ENCODE data around the gene PRRC2C. TPM values are rescaled to one million over a fixed set of nuclear protein-coding genes. Genes with fewer than 3 reads are reported as not detected.

Gene PRRC2C
- total RNA-seq, 1 experiment from 2014 or later = 199 TPM

GRCh38 chr1:171460018-171460620 lies 25.2 kb upstream of the PRRC2C start:
- Histone ChIP-seq H3K36me3 (ENCODE audit: low read depth, low read length) (no peaks in the 10 kb centered on the region), H3K9ac (ENCODE audit: low read length) (no peak overlapping the region), H3K27ac (ENCODE audit: low read length) (no peak overlapping the region), H3K4me2 (ENCODE audit: low read length) (no peak overlapping the region), H4K20me1 (ENCODE audit: low read length) (no peaks in the 10 kb centered on the region), H3K9me3 (ENCODE audit: low read length) (no peaks in the 10 kb centered on the region), H3K4me3 (ENCODE audit: low read length) (no peak overlapping the region), H3F3A (ENCODE audit: low read length, unreplicated experiment) (no peaks in the 10 kb centered on the region), H3K79me2 (ENCODE audit: low read length) (no peaks in the 10 kb centered on the region), H3K27me3 (ENCODE audit: low read length) (no peaks in the 10 kb centered on the region), H3K9me2 (replicated peaks; ENCODE audit: low read length) (no peaks in the 10 kb centered on the region), H2AFZ (ENCODE audit: low read length) (no peak overlapping the region), H3K4me1 (ENCODE audit: insufficient read depth, low read length) (peaks cover 14% of the 10 kb centered on the region)
- ChIA-PET CTCF (interaction anchor here (0.7 kb wide), 1 partner anchor 25 kb away, joined by 6 read pairs; the partner anchor contains the start of gene PRRC2C), POLR2A (ENCODE audit: unreplicated experiment) (no interaction called here)
- TF ChIP-seq, protein P1, sequence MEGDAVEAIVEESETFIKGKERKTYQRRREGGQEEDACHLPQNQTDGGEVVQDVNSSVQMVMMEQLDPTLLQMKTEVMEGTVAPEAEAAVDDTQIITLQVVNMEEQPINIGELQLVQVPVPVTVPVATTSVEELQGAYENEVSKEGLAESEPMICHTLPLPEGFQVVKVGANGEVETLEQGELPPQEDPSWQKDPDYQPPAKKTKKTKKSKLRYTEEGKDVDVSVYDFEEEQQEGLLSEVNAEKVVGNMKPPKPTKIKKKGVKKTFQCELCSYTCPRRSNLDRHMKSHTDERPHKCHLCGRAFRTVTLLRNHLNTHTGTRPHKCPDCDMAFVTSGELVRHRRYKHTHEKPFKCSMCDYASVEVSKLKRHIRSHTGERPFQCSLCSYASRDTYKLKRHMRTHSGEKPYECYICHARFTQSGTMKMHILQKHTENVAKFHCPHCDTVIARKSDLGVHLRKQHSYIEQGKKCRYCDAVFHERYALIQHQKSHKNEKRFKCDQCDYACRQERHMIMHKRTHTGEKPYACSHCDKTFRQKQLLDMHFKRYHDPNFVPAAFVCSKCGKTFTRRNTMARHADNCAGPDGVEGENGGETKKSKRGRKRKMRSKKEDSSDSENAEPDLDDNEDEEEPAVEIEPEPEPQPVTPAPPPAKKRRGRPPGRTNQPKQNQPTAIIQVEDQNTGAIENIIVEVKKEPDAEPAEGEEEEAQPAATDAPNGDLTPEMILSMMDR (conservative IDR thresholded peaks at IDR 0.05; ENCODE audit: low read depth, low read length) = no peak
- TF ChIP-seq EZH2phosphoT487 (IDR thresholded peaks at IDR 0.05; ENCODE audit: borderline replicate concordance, low read length) = no peak
- TF ChIP-seq EZH2 (IDR thresholded peaks at IDR 0.05; ENCODE audit: low read length, unreplicated experiment) = no peak
- intact Hi-C loops (cut with micrococcal nuclease) = no loop called here
- BruUV-seq (replicated peaks) = no TSS peak
- peak; percentile 76 for ATAC-seq
- DNase-seq = peak; percentile 63

- Histone ChIP-seq H3K27me3 (ENCODE audit: low read length) (no peaks in the 10 kb centered on the region), H3K9me2 (replicated peaks; ENCODE audit: low read length) (no peaks in the 10 kb centered on the region), H3K9me3 (ENCODE audit: low read length) (no peaks in the 10 kb centered on the region), H3K4me1 (ENCODE audit: insufficient read depth, low read length) (peaks cover 16% of the 10 kb centered on the region), H3K9ac (ENCODE audit: low read length) (peak overlapping the region; percentile 9), H4K20me1 (ENCODE audit: low read length) (no peaks in the 10 kb centered on the region), H2AFZ (ENCODE audit: low read length) (no peak overlapping the region), H3K36me3 (ENCODE audit: low read depth, low read length) (no peaks in the 10 kb centered on the region), H3K79me2 (ENCODE audit: low read length) (no peaks in the 10 kb centered on the region), H3K4me2 (ENCODE audit: low read length) (peak overlapping the region; percentile 26), H3F3A (ENCODE audit: low read length, unreplicated experiment) (no peaks in the 10 kb centered on the region), H3K27ac (ENCODE audit: low read length) (peak overlapping the region; percentile 51), H3K4me3 (ENCODE audit: low read length) (no peak overlapping the region)
- TF ChIP-seq EZH2phosphoT487 (IDR thresholded peaks at IDR 0.05; ENCODE audit: borderline replicate concordance, low read length) (no peak), EZH2 (IDR thresholded peaks at IDR 0.05; ENCODE audit: low read length, unreplicated experiment) (no peak)
- TF ChIP-seq, protein P1 (conservative IDR thresholded peaks at IDR 0.05; ENCODE audit: low read depth, low read length) = no peak
- CTCF ChIA-PET = interaction anchor here (0.6 to 1.6 kb wide), 2 partner anchors 17 to 154 kb away, joined by 4 read pairs; no protein-coding TSS in a partner anchor
- intact Hi-C loops (cut with micrococcal nuclease) = loop anchor here (1.0 kb wide), 2 partner anchors 18 to 26 kb away; partner anchors contain the start of gene PRRC2C
- no TSS peak for BruUV-seq (replicated peaks)
- POLR2A ChIA-PET (ENCODE audit: unreplicated experiment) = no interaction called here
- ATAC-seq (no peak), DNase-seq (no peak)
Measured at GRCh38 chr1:171467626-171468025, 17.7 kb upstream of the PRRC2C start.

GRCh38 chr1:171468120-171468750 lies 17.1 kb upstream of the PRRC2C start:
- DNase-seq (peak; percentile 69), ATAC-seq (peak; percentile 94)
- intact Hi-C loops (cut with micrococcal nuclease) = loop anchor here (1.0 kb wide), 2 partner anchors 17 to 27 kb away; partner anchors contain the start of gene PRRC2C
- peak overlapping the region; percentile 51 for H3K27ac ChIP-seq (ENCODE audit: low read length)
- H4K20me1 ChIP-seq (ENCODE audit: low read length) = no peaks in the 10 kb centered on the region
- H3K4me1 ChIP-seq (ENCODE audit: insufficient read depth, low read length) = peaks cover 16% of the 10 kb centered on the region
- TF ChIP-seq EZH2phosphoT487 (IDR thresholded peaks at IDR 0.05; ENCODE audit: borderline replicate concordance, low read length) = no peak
- no peak for TF ChIP-seq EZH2 (IDR thresholded peaks at IDR 0.05; ENCODE audit: low read length, unreplicated experiment)
- TF ChIP-seq, protein P1 (conservative IDR thresholded peaks at IDR 0.05; ENCODE audit: low read depth, low read length) = no peak
- BruUV-seq (replicated peaks) = no TSS peak
- H3K4me3 ChIP-seq (ENCODE audit: low read length) = no peak overlapping the region
- no peaks in the 10 kb centered on the region for H3K9me3 ChIP-seq (ENCODE audit: low read length)
- peak overlapping the region; percentile 9 for H3K9ac ChIP-seq (ENCODE audit: low read length)
- CTCF ChIA-PET = interaction anchor here (0.6 to 1.6 kb wide), 3 partner anchors 17 to 937 kb away, joined by 3 to 4 read pairs (median 4); no protein-coding TSS in a partner anchor
- no peaks in the 10 kb centered on the region for H3K9me2 ChIP-seq (replicated peaks; ENCODE audit: low read length)
- no peak overlapping the region for H2AFZ ChIP-seq (ENCODE audit: low read length)
- POLR2A ChIA-PET (ENCODE audit: unreplicated experiment) = no interaction called here
- H3F3A ChIP-seq (ENCODE audit: low read length, unreplicated experiment) = no peaks in the 10 kb centered on the region
- H3K4me2 ChIP-seq (ENCODE audit: low read length) = peak overlapping the region; percentile 26
- H3K79me2 ChIP-seq (ENCODE audit: low read length) = no peaks in the 10 kb centered on the region
- no peaks in the 10 kb centered on the region for H3K27me3 ChIP-seq (ENCODE audit: low read length)
- no peaks in the 10 kb centered on the region for H3K36me3 ChIP-seq (ENCODE audit: low read depth, low read length)

Data from PC-3 (cell line).